ENCODE results near the gene INPP5A.

GRCh38 chr10:132689721-132690360, 152.3 kb downstream of the INPP5A start:
- no peak for TF ChIP-seq ATF3 (IDR thresholded peaks at IDR 0.05)
- no peak for TF ChIP-seq CTCF (IDR thresholded peaks at IDR 0.05 in 2 of 3, conservative IDR thresholded peaks at IDR 0.05 in 1 of 3; ENCODE audit: borderline replicate concordance in 1 of 3, insufficient read depth in 1 of 3, low read depth in 2 of 3, low read length in 2 of 3)
- TF ChIP-seq ELF1 (IDR thresholded peaks at IDR 0.05; ENCODE audit: borderline replicate concordance, low read depth): no peak
- no peak for TF ChIP-seq YY1 (IDR thresholded peaks at IDR 0.05; ENCODE audit: extremely low read depth, insufficient replicate concordance, low read depth, low read length)
- no peak for TF ChIP-seq REST (IDR thresholded peaks at IDR 0.05; ENCODE audit: low read depth)
- TF ChIP-seq EZH2 (IDR thresholded peaks at IDR 0.05): no peak
